8988T (cell line): ENCODE data around the gene GNGT1.

Experiments
- DNase-seq: peaks from one replicate; pipeline ENCODE4 v3.0.0; 2011

GNGT1 gene

GRCh38 chr7:93906267-93906666, at the start of gene GNGT1:
Gene GNGT1, plus strand, starts transcription at chr7:93906567. Its CDS starts 180 bp downstream, at chr7:93906747.
- DNase-seq = no peak

- DNase-seq = no peak
Measured at GRCh38 chr7:93858857-93859256, 47.5 kb upstream of the GNGT1 start.

DNA sequence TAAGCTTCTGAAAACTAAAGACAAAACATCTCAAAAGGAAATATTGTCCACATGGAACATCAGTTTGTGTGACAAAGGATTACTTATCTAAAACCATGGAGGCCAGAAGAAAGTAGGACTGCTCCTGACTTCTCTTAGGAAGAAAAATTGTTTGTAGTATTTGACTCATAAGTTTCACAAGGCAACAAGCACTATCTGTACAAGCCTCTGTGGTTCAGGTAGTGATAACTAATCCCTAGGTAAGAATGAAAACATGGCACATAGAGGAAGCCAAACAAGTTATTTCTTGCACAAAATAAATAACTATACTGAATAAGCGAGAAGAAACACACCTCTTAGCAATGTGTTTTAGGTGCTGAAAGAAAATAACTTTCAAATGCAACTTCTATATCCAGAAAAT, 46.1 kb upstream of the GNGT1 start:
- DNase-seq = no peak

DNA sequence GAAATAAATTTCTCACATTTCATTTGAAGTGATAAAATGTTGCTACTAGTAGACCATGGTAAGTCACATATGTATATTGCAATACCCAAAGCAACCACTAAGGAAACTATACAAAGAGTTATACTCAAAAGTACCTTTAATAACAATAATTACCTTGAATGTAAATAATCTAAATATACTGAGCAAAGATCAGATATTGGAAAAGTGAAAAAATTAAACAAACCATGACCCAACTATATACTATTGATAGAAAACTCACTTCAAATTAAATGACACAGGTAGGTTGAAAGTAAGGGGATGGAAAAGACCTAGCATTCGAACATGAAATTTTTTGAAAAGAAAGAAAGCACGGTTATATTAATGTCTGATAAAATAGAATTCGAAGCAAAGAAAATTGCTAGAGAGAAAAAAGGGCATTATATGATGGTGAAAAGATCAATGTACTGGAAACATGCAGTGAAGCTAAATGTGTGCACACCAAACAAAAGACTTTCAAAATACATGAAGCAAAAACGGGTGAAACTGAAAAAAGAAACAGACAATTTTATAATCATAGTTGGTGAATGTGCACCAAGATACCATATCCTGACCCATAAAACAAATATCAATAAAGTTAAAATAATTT, 44.9 kb upstream of the GNGT1 start:
- DNase-seq = no peak

- no peak for DNase-seq
Measured at GRCh38 chr7:93862651-93863050, 43.7 kb upstream of the GNGT1 start.

DNA sequence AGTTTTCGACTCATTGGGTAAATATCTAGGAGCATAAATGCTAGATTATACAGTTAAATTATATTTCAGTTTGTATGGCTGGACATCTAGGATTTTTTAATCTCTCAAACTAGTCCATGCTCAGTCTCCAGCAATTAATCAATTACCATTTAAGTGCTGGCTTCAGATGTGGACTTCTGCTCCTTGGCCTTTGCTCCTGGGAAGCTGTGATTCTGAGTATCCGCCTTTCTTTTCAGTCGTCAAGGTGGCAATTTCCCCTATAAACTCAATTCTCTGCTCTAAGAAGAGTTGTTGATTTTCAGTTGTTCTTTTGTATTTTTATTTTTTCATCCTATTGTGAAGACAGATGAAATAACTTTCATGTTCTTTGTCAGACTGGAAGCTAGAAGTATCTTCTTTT, 39.5 kb upstream of the GNGT1 start:
- DNase-seq = no peak

DNA sequence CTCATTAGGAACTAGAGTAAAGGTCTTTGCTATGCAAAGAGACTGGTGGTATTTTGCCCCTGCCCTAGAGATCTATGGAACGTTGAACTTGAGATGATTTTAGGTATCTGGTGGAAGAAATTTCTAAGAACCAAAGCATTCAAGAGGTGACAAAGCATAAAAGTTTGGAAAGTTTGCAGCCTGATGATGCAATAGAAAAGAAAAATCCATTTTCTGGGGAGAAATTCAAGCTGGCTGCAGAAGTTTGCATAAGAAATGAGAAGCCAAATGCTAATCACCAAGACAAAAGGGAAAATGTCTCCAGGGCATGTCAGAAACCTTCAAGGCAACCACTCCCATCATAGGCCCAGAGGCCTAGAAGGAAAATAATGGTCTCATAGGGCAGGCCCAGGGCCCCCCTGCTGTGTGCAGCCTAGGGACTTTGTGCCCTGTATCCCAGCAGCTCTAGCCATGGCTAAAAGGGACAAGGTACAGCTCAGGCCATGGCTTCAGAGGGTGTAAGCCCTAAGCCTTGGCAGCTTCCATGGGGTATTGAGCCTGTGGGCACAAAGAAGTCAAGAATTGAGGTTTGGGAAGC, 32.3 kb upstream of the GNGT1 start:
- DNase-seq = no peak

GRCh38 chr7:93877742-93878141, 28.6 kb upstream of the GNGT1 start:
- no peak for DNase-seq

- DNase-seq = no peak
Measured at GRCh38 chr7:93879356-93879755, 27.0 kb upstream of the GNGT1 start.

GRCh38 chr7:93882468-93882867, 23.9 kb upstream of the GNGT1 start:
- no peak for DNase-seq

GRCh38 chr7:93883078-93883916, 23.1 kb upstream of the GNGT1 start:
- DNase-seq = no peak

- DNase-seq = no peak
Measured at GRCh38 chr7:93883917-93884345, 22.4 kb upstream of the GNGT1 start.

DNA sequence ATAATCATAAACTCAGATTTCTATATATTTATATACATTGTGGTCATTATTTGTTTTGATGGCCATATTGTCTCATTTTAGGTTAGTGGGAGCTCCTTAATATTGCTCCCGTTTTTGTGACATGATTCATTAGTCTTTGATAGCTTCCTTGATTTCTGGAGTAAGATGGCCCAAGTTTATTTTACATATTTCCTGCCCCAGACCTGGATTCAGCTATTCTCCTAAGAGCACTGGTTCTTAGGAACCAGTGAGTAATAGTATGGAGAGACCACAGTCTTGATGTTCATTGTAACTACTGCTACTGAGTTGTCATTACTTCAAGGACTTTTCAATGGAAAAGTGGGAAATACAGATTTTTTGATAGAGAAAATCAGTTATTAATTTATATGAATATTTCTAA, 21.8 kb upstream of the GNGT1 start:
- no peak for DNase-seq

DNA sequence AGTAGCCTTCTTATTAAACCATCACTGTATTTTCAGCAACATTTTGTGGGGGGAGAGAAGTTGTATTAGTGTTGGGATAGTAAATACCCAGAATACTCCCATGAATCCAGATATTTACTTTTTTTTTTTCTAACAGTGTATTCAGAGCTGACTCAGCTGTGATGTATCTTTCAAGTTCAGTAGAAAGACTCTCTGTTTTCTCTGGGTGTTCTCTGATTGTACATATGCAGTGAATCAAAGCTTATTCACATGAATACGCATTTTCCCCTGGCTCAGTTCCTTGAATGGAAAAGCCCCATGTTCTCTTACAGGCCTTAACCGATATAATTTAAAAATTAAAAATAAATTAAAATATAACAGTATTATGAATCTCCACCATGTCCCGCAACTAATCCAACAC, 17.1 kb upstream of the GNGT1 start:
- no peak for DNase-seq

DNA sequence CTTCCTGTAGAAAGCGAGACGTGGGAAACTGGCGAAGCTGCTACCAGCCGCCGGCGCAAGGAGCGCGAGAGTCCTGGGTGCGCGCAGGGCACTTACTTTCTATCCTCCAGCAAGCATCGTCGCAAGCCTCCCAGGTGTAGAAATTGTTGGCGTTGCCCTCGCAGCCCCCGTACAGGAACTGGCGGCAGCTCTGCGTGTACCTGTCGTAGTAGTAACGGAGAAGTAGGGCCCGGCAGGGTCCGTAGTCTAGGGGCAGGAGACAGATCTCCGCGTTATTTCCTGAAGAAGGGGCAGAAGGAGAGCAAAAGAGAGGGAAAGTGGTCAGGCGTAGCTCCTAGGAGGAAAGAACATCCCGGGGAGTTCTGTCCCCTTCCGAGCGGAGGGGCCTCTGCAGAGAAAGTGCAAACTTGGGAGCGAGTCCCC, 16.3 kb upstream of the GNGT1 start:
- DNase-seq = no peak

- no peak for DNase-seq
Measured at GRCh38 chr7:93890464-93891068, 15.8 kb upstream of the GNGT1 start, which contains the start of gene TFPI2. Gene TFPI2, minus strand, starts transcription at chr7:93890753. Its CDS starts 75 bp downstream, at chr7:93890678.

DNA sequence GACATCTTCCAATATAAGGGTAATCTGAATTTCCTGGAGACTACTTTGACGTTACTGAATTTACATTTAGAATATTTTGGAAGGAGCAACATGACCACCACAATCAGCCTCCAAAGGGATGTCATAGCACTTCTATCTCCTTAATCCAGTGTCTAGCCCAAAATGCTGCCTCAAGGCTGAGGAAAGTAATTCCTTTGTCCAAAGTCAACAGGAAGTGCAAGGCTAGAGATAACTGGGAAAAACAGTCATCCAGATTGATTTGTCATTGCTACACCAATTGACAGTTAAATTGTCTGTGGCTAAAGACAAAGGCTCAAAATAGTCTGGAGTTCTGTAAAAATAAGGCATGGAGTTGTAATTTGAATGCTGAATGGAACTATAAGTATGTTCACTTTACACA, 11.9 kb upstream of the GNGT1 start:
- DNase-seq = no peak

DNA sequence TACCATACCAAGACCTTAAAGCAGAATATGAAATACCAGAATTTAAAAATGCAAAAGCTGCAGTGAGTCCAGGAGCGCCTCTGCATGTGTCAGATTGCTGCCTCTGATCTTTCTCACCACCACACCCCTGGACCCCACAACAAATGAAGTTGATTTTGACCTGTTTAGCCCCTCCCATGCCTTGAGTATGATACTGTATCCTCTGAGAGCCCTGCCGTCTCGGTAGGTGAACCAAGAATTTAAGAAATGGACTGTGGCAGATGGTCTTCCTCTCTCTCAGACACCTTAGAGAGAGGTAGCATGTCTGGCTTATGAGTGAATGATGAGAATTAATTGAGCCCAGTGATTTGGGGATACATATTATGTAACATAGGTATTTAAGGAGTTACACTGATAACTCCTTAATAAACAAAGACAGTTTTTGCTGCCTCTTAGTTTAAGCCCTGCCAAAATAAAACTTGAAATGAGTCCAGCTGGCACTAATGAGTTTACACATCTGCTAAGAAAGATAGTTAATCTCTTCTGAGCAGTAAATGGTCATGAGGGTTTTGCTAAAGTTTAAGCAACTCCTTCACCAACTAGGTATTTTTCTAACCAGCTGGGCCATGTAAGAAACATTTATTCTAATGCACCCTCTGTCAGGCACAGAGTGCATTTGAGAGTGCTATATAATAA, 11.3 kb upstream of the GNGT1 start:
- DNase-seq = no peak

GRCh38 chr7:93895859-93896600, 10.3 kb upstream of the GNGT1 start:
- DNase-seq = no peak

DNA sequence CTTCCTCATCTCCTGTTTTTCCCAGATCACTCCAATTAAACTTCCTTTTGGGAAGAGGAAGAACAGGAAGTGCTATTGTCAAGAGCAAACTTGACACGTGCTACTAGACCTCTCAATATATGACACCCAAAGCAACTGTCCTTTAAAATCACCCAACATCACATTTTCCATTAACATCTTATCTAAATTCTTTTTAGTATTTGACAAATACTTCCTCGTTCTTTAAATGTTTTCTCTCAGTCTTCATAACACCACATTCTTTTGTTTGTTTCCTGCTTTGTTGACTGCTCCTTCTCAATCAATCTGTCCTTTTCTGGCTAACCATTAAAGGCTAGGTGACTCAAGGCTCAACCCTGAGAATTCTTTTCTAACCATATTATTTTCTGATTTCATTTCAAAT, 8.7 kb upstream of the GNGT1 start:
- DNase-seq = no peak

DNA sequence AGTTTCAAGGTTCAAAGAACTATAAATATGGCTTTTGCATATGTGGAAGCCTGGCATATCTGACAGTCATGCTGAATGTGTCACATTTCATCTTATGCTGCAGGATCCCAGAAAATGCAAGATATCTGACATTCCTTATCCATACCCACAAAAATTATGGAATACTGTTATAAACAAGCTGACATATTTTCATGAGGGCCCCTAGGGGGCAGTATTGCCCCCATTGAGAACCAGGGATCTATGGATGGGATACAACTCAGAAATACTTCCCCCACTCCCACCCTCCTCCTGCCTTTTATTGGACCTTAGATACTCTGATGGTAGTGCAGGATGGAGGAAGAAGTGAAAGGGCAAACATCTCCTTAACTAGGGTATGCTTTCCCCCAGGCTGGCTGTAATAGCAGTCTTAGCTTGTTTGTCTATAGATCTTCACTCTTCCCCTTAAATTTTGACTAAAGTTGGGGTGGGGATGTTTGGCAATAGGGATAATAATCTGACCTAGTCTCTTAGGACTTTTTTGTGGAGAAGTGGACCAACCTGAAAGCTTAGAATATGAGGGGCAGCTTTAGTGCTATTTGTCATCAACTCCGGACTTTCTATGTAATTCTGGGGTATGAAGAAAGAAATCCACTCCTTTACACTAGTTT, 3.5 kb upstream of the GNGT1 start:
- no peak for DNase-seq
